Liver (tissue), 9 donors: Measurements from ENCODE around the gene PRIM1. TPM values are rescaled to one million over a fixed set of nuclear protein-coding genes. Genes with fewer than 3 reads are reported as not detected.

Experiments
- DNase-seq: peaks from one replicate; pipeline ENCODE4 v3.0.0-alpha.2; 2017; ENCODE audit warnings: low spot score
- H3K27ac ChIP-seq, 2 donors: one replicate each; pipeline ENCODE4 v1.7.0; 2013; ENCODE audit warnings: inconsistent platforms in 2 of 2, low read length in 2 of 2, control low read depth in 1 of 2, low read depth in 1 of 2, mild to moderate bottlenecking in 1 of 2
- H3K27me3 ChIP-seq, 4 donors: one replicate each; pipeline versions ENCODE4 v1.6.1 to v1.7.0; 2013; ENCODE audit warnings: low read length in 3 of 4, inconsistent platforms in 1 of 4, mild to moderate bottlenecking in 1 of 4, moderate library complexity in 1 of 4; ENCODE audit not compliant: control insufficient read depth in 4 of 4, insufficient read depth in 4 of 4
- H3K36me3 ChIP-seq, 4 donors: one replicate each; pipeline versions ENCODE4 v1.6.1 to v1.7.0; 2013; ENCODE audit warnings: low read length in 3 of 4, mild to moderate bottlenecking in 3 of 4, low read depth in 1 of 4, moderate library complexity in 1 of 4; ENCODE audit not compliant: control insufficient read depth in 4 of 4, insufficient read depth in 3 of 4
- H3K4me1 ChIP-seq, 4 donors: one replicate each; pipeline versions ENCODE4 v1.6.1 to v1.7.0; 2013; ENCODE audit warnings: low read length in 3 of 4, mild to moderate bottlenecking in 3 of 4, moderate library complexity in 1 of 4; ENCODE audit not compliant: control insufficient read depth in 4 of 4, insufficient read depth in 4 of 4
- H3K4me3 ChIP-seq, 3 donors: one replicate each; pipeline versions ENCODE4 v1.6.1 to v1.7.0; 2013; ENCODE audit warnings: low read length in 3 of 3, control low read depth in 1 of 3, low read depth in 1 of 3, mild to moderate bottlenecking in 1 of 3
- H3K9ac ChIP-seq, 2 donors: one replicate each; pipeline ENCODE4 v1.7.0; 2013; ENCODE audit warnings: low read length in 2 of 2, mild to moderate bottlenecking in 2 of 2, moderate library complexity in 2 of 2, control low read depth in 1 of 2, low read depth in 1 of 2
- H3K9me3 ChIP-seq, 4 donors: one replicate each; pipeline versions ENCODE4 v1.6.1 to v1.7.0; 2013; ENCODE audit warnings: low read length in 3 of 4; ENCODE audit not compliant: control insufficient read depth in 4 of 4
- EGR1 ChIP-seq, 2 donors: IDR thresholded peaks; 2 replicates each; pipeline ENCODE4 v1.6.1; 2016 to 2018; ENCODE audit warnings: antibody characterized with exemption in 2 of 2, low read depth in 2 of 2
- FOXA1 ChIP-seq: IDR thresholded peaks from 2 replicates; pipeline ENCODE4 v1.6.1; 2016; ENCODE audit warnings: antibody characterized with exemption
- FOXA2 ChIP-seq: IDR thresholded peaks from 2 replicates; pipeline ENCODE4 v1.6.1; 2016; ENCODE audit warnings: antibody characterized with exemption
- GABPA ChIP-seq, 2 donors: IDR thresholded peaks in 1 of 2; conservative IDR thresholded peaks in 1 of 2; 2 replicates each; pipeline ENCODE4 v1.6.1; 2016; ENCODE audit warnings: antibody characterized with exemption in 2 of 2, mild to moderate bottlenecking in 1 of 2, moderate library complexity in 1 of 2
- HNF4A ChIP-seq, 2 donors: conservative IDR thresholded peaks; 2 replicates each; pipeline ENCODE4 v1.6.1; 2016; ENCODE audit warnings: antibody characterized with exemption in 2 of 2, mild to moderate bottlenecking in 2 of 2
- HNF4G ChIP-seq: IDR thresholded peaks from 2 replicates; pipeline ENCODE4 v1.6.1; 2016; ENCODE audit warnings: antibody characterized with exemption
- JUND ChIP-seq, 2 donors: IDR thresholded peaks; 2 replicates each; pipeline ENCODE4 v1.6.1; 2016; ENCODE audit warnings: antibody characterized with exemption in 2 of 2
- NR2F2 ChIP-seq: IDR thresholded peaks from 2 replicates; pipeline ENCODE4 v1.6.1; 2016; ENCODE audit warnings: antibody characterized with exemption
- RAD21 ChIP-seq, 2 donors: IDR thresholded peaks; 2 replicates each; pipeline ENCODE4 v1.6.1; 2016; ENCODE audit warnings: antibody characterized with exemption in 2 of 2, mild to moderate bottlenecking in 2 of 2
- RXRA ChIP-seq, 2 donors: IDR thresholded peaks; 2 replicates each; pipeline ENCODE4 v1.6.1; 2017 to 2018; ENCODE audit warnings: antibody characterized with exemption in 2 of 2, mild to moderate bottlenecking in 1 of 2
- SP1 ChIP-seq: IDR thresholded peaks from 2 replicates; pipeline ENCODE4 v1.6.1; 2018; ENCODE audit warnings: antibody characterized with exemption, mild to moderate bottlenecking
- TAF1 ChIP-seq: conservative IDR thresholded peaks from 2 replicates; pipeline ENCODE4 v1.6.1; 2016; ENCODE audit warnings: antibody characterized with exemption, mild to moderate bottlenecking
- YY1 ChIP-seq: IDR thresholded peaks from 2 replicates; pipeline ENCODE4 v1.6.1; 2016; ENCODE audit warnings: antibody characterized with exemption, mild to moderate bottlenecking
- whole genome bisulfite sequencing: extraction: QIAGEN DNeasy Blood & Tissue Kit; methylation state at CpG from one replicate; pipeline ENCODE4 v1.1.7; 2013; 5-methylcytosine and 5-hydroxymethylcytosine counted together
- polyA plus RNA-seq, 2 donors: library from polyadenylated mRNA; stranded (reverse) in 1 of 2; unstranded in 1 of 2; fragments of 200-250 nt in 1 of 2; fragments of >200 nt in 1 of 2; fragmentation: Nextera tagmentation in 1 of 2; extraction: Ambion mirVana in 1 of 2; gene quantifications; one replicate each; pipeline versions ENCODE4 v1.2.1 to v1.2.3, GENCODE V29; 2013 to 2015
- total RNA-seq, 2 donors: library from RNA; depleted of rRNA; stranded (reverse); fragments of >200 nt; gene quantifications; one replicate each; pipeline ENCODE4 v1.2.3, GENCODE V29; 2014
- TF ChIP-seq, protein P1 (sequence below): IDR thresholded peaks from 2 replicates; pipeline ENCODE4 v1.6.1; 2016; ENCODE audit warnings: antibody characterized with exemption
- TF ChIP-seq, protein P2 (sequence below): IDR thresholded peaks from 2 replicates; pipeline ENCODE4 v1.6.1; 2016; ENCODE audit warnings: antibody characterized with exemption, mild to moderate bottlenecking
- TF ChIP-seq, protein P3 (sequence below): IDR thresholded peaks from 2 replicates; pipeline ENCODE4 v1.6.1; 2016; ENCODE audit warnings: antibody characterized with exemption
- TF ChIP-seq, protein P4 (sequence below): IDR thresholded peaks from 2 replicates; pipeline ENCODE4 v1.6.1; 2016; ENCODE audit warnings: antibody characterized with exemption
- donor health status: healthy.
- donor health status: healthy.
- donor health status: healthy.
- donor health status: healthy.
- donor health status: healthy.

PRIM1 gene
- total and polyA plus RNA-seq, 4 donors, result 2.7 to 24.8 (median 5.4) TPM

DNA sequence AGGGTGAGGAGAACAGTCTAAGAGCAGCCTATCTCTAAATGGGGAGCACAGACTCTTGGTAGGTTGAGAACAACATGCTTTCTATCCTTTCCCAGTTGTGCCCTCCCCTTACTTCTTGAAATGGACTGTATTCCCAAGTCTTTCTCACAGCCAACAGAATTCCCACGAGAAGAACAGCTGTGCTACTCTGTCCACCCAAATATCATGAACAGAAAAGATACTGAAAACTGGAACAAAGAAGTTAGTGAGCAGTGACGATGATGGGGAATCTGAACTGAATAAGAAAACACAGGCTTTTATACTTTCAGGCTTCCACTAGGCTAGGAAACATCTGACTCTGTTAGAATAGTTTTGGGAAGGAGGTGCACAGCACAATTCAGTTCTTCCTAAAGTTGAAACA lies 30.4 kb downstream of the PRIM1 start:
- 70% methylated on average over 2 of the region's 2 CpGs for WGBS
- Histone ChIP-seq H3K4me3 (no peak overlapping the region), H3K27me3 (no peaks in the 10 kb centered on the region), H3K9ac (no peak overlapping the region), H3K4me1 (peaks cover 10 to 46% (median 31%) of the 10 kb centered on the region in 4 donors), H3K27ac (peak overlapping the region; percentile 9 to 19), H3K9me3 (no peaks in the 10 kb centered on the region), H3K36me3 (peaks cover 8 to 23% (median 12%) of the 10 kb centered on the region in 4 donors)
- TF ChIP-seq RXRA (IDR thresholded peaks at IDR 0.05), result no peak
- no peak for TF ChIP-seq JUND (IDR thresholded peaks at IDR 0.05)
- TF ChIP-seq YY1, result no peak
- TF ChIP-seq HNF4A (conservative IDR thresholded peaks at IDR 0.05), result no peak
- no peak for TF ChIP-seq FOXA1
- TF ChIP-seq FOXA2, result no peak
- TF ChIP-seq, protein P1, sequence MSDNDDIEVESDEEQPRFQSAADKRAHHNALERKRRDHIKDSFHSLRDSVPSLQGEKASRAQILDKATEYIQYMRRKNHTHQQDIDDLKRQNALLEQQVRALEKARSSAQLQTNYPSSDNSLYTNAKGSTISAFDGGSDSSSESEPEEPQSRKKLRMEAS, result no peak
- TF ChIP-seq, protein P2, sequence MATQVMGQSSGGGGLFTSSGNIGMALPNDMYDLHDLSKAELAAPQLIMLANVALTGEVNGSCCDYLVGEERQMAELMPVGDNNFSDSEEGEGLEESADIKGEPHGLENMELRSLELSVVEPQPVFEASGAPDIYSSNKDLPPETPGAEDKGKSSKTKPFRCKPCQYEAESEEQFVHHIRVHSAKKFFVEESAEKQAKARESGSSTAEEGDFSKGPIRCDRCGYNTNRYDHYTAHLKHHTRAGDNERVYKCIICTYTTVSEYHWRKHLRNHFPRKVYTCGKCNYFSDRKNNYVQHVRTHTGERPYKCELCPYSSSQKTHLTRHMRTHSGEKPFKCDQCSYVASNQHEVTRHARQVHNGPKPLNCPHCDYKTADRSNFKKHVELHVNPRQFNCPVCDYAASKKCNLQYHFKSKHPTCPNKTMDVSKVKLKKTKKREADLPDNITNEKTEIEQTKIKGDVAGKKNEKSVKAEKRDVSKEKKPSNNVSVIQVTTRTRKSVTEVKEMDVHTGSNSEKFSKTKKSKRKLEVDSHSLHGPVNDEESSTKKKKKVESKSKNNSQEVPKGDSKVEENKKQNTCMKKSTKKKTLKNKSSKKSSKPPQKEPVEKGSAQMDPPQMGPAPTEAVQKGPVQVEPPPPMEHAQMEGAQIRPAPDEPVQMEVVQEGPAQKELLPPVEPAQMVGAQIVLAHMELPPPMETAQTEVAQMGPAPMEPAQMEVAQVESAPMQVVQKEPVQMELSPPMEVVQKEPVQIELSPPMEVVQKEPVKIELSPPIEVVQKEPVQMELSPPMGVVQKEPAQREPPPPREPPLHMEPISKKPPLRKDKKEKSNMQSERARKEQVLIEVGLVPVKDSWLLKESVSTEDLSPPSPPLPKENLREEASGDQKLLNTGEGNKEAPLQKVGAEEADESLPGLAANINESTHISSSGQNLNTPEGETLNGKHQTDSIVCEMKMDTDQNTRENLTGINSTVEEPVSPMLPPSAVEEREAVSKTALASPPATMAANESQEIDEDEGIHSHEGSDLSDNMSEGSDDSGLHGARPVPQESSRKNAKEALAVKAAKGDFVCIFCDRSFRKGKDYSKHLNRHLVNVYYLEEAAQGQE, result no peak
- no peak for TF ChIP-seq NR2F2
- no peak for DNase-seq

DNA sequence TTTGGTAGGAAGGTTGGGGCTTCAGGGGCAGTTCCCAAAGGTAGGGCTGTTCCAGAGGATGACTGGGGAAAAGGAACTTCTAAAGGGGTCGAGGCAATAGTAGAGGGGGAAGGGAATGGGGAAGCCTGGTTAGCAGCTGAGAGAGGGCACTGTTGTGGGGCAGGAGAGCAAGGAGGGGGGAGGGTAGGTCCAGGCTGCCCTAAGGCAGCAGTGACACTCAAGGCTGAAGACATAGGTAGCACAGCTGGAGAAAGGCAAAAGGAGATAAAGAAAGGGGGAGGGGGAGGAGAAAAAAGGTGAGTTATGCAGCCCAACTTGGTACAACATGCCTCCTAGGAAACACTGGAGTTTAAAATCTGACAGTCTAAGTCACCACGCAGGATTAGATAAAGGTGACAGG lies 30.9 kb downstream of the PRIM1 start:
- H3K4me1 ChIP-seq, result peaks cover 11 to 43% (median 30%) of the 10 kb centered on the region in 4 donors

More for the DNA sequence above, 30.9 kb downstream of the PRIM1 start:
- TF ChIP-seq JUND (IDR thresholded peaks at IDR 0.05), result no peak
- TF ChIP-seq FOXA1, result no peak
- TF ChIP-seq, protein P2, result no peak
- no peak for TF ChIP-seq TAF1
- TF ChIP-seq, protein P3, sequence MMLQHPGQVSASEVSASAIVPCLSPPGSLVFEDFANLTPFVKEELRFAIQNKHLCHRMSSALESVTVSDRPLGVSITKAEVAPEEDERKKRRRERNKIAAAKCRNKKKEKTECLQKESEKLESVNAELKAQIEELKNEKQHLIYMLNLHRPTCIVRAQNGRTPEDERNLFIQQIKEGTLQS, result no peak
- no peak for TF ChIP-seq EGR1 (IDR thresholded peaks at IDR 0.05; ENCODE audit: low read depth in 2 of 2)
- TF ChIP-seq GABPA (IDR thresholded peaks at IDR 0.05 in 1 of 2, conservative IDR thresholded peaks at IDR 0.05 in 1 of 2), result no peak
- TF ChIP-seq YY1, result no peak
- TF ChIP-seq, protein P1, result no peak
- TF ChIP-seq RAD21 (IDR thresholded peaks at IDR 0.05), result no peak
- TF ChIP-seq HNF4G, result no peak
- TF ChIP-seq FOXA2, result no peak
- TF ChIP-seq NR2F2, result no peak
- no peak for TF ChIP-seq HNF4A (conservative IDR thresholded peaks at IDR 0.05)
- TF ChIP-seq, protein P4, sequence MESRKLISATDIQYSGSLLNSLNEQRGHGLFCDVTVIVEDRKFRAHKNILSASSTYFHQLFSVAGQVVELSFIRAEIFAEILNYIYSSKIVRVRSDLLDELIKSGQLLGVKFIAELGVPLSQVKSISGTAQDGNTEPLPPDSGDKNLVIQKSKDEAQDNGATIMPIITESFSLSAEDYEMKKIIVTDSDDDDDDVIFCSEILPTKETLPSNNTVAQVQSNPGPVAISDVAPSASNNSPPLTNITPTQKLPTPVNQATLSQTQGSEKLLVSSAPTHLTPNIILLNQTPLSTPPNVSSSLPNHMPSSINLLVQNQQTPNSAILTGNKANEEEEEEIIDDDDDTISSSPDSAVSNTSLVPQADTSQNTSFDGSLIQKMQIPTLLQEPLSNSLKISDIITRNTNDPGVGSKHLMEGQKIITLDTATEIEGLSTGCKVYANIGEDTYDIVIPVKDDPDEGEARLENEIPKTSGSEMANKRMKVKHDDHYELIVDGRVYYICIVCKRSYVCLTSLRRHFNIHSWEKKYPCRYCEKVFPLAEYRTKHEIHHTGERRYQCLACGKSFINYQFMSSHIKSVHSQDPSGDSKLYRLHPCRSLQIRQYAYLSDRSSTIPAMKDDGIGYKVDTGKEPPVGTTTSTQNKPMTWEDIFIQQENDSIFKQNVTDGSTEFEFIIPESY, result no peak
- TF ChIP-seq RXRA (IDR thresholded peaks at IDR 0.05), result no peak
- no peak for TF ChIP-seq SP1
- H3K27ac ChIP-seq, result peak overlapping the region; percentile 9 to 19
- H3K9ac ChIP-seq, result no peak overlapping the region
- no peaks in the 10 kb centered on the region for H3K9me3 ChIP-seq
- H3K4me3 ChIP-seq, result no peak overlapping the region
- DNase-seq, result no peak
- 77% methylated on average over 2 of the region's 2 CpGs for WGBS
- peaks cover 10 to 23% (median 15%) of the 10 kb centered on the region in 4 donors for H3K36me3 ChIP-seq
- H3K27me3 ChIP-seq, result no peaks in the 10 kb centered on the region
